ENCODE data around the gene DLG5.

DNA sequence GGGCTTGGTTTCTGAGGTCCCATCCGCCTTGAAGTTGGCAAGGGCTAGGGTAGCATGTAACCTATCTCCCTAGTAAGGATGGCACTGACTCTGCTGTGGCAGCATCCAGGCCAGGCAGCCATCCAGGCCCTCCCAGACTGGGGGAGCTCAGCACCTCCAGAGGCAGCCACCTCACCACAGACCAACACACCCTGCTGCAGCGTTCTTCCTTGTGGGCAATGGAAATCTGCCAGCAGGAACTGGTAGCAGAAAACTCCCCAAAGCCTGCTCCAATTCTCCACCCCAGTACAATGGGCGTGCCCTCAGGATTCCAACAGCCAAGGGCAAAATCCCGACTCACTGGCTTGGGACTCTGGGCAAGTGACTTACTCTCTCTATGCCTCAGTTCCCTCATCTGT is 27.5 kb downstream of the DLG5 start:
- no peak for TF ChIP-seq ZBTB21 (tag by site-specific recombination; IDR thresholded peaks at IDR 0.05)
- no peak for TF ChIP-seq ZNF768 (tag by site-specific recombination; IDR thresholded peaks at IDR 0.05)
- TF ChIP-seq, protein P1, sequence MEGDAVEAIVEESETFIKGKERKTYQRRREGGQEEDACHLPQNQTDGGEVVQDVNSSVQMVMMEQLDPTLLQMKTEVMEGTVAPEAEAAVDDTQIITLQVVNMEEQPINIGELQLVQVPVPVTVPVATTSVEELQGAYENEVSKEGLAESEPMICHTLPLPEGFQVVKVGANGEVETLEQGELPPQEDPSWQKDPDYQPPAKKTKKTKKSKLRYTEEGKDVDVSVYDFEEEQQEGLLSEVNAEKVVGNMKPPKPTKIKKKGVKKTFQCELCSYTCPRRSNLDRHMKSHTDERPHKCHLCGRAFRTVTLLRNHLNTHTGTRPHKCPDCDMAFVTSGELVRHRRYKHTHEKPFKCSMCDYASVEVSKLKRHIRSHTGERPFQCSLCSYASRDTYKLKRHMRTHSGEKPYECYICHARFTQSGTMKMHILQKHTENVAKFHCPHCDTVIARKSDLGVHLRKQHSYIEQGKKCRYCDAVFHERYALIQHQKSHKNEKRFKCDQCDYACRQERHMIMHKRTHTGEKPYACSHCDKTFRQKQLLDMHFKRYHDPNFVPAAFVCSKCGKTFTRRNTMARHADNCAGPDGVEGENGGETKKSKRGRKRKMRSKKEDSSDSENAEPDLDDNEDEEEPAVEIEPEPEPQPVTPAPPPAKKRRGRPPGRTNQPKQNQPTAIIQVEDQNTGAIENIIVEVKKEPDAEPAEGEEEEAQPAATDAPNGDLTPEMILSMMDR (tag by site-specific recombination; IDR thresholded peaks at IDR 0.05): no peak
- TF ChIP-seq, protein P2, sequence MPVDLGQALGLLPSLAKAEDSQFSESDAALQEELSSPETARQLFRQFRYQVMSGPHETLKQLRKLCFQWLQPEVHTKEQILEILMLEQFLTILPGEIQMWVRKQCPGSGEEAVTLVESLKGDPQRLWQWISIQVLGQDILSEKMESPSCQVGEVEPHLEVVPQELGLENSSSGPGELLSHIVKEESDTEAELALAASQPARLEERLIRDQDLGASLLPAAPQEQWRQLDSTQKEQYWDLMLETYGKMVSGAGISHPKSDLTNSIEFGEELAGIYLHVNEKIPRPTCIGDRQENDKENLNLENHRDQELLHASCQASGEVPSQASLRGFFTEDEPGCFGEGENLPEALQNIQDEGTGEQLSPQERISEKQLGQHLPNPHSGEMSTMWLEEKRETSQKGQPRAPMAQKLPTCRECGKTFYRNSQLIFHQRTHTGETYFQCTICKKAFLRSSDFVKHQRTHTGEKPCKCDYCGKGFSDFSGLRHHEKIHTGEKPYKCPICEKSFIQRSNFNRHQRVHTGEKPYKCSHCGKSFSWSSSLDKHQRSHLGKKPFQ (tag by site-specific recombination; IDR thresholded peaks at IDR 0.05): no peak
- TF ChIP-seq, protein P3, sequence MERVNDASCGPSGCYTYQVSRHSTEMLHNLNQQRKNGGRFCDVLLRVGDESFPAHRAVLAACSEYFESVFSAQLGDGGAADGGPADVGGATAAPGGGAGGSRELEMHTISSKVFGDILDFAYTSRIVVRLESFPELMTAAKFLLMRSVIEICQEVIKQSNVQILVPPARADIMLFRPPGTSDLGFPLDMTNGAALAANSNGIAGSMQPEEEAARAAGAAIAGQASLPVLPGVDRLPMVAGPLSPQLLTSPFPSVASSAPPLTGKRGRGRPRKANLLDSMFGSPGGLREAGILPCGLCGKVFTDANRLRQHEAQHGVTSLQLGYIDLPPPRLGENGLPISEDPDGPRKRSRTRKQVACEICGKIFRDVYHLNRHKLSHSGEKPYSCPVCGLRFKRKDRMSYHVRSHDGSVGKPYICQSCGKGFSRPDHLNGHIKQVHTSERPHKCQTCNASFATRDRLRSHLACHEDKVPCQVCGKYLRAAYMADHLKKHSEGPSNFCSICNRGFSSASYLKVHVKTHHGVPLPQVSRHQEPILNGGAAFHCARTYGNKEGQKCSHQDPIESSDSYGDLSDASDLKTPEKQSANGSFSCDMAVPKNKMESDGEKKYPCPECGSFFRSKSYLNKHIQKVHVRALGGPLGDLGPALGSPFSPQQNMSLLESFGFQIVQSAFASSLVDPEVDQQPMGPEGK (tag by site-specific recombination; IDR thresholded peaks at IDR 0.05): no peak
- TF ChIP-seq, protein P4, sequence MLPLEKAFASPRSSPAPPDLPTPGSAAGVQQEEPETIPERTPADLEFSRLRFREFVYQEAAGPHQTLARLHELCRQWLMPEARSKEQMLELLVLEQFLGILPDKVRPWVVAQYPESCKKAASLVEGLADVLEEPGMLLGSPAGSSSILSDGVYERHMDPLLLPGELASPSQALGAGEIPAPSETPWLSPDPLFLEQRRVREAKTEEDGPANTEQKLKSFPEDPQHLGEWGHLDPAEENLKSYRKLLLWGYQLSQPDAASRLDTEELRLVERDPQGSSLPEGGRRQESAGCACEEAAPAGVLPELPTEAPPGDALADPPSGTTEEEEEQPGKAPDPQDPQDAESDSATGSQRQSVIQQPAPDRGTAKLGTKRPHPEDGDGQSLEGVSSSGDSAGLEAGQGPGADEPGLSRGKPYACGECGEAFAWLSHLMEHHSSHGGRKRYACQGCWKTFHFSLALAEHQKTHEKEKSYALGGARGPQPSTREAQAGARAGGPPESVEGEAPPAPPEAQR (tag by site-specific recombination; IDR thresholded peaks at IDR 0.05): no peak
- TF ChIP-seq, protein P5, sequence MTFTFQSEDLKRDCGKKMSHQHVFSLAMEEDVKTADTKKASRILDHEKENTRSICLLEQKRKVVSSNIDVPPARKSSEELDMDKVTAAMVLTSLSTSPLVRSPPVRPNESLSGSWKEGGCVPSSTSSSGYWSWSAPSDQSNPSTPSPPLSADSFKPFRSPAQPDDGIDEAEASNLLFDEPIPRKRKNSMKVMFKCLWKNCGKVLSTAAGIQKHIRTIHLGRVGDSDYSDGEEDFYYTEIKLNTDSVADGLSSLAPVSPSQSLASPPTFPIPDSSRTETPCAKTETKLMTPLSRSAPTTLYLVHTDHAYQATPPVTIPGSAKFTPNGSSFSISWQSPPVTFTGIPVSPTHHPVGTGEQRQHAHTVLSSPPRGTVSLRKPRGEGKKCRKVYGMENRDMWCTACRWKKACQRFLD (tag by site-specific recombination; IDR thresholded peaks at IDR 0.05): no peak
- no peak for TF ChIP-seq ZNF10 (tag by site-specific recombination; IDR thresholded peaks at IDR 0.05)
- no peak for TF ChIP-seq ZNF433 (tag by site-specific recombination; IDR thresholded peaks at IDR 0.05; ENCODE audit: low read depth)
- no peak for TF ChIP-seq ZNF510 (tag by site-specific recombination; IDR thresholded peaks at IDR 0.05; ENCODE audit: insufficient replicate concordance)
- TF ChIP-seq, protein P6, sequence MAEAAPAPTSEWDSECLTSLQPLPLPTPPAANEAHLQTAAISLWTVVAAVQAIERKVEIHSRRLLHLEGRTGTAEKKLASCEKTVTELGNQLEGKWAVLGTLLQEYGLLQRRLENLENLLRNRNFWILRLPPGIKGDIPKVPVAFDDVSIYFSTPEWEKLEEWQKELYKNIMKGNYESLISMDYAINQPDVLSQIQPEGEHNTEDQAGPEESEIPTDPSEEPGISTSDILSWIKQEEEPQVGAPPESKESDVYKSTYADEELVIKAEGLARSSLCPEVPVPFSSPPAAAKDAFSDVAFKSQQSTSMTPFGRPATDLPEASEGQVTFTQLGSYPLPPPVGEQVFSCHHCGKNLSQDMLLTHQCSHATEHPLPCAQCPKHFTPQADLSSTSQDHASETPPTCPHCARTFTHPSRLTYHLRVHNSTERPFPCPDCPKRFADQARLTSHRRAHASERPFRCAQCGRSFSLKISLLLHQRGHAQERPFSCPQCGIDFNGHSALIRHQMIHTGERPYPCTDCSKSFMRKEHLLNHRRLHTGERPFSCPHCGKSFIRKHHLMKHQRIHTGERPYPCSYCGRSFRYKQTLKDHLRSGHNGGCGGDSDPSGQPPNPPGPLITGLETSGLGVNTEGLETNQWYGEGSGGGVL (tag by site-specific recombination; IDR thresholded peaks at IDR 0.05): no peak
- TF ChIP-seq, protein P7, sequence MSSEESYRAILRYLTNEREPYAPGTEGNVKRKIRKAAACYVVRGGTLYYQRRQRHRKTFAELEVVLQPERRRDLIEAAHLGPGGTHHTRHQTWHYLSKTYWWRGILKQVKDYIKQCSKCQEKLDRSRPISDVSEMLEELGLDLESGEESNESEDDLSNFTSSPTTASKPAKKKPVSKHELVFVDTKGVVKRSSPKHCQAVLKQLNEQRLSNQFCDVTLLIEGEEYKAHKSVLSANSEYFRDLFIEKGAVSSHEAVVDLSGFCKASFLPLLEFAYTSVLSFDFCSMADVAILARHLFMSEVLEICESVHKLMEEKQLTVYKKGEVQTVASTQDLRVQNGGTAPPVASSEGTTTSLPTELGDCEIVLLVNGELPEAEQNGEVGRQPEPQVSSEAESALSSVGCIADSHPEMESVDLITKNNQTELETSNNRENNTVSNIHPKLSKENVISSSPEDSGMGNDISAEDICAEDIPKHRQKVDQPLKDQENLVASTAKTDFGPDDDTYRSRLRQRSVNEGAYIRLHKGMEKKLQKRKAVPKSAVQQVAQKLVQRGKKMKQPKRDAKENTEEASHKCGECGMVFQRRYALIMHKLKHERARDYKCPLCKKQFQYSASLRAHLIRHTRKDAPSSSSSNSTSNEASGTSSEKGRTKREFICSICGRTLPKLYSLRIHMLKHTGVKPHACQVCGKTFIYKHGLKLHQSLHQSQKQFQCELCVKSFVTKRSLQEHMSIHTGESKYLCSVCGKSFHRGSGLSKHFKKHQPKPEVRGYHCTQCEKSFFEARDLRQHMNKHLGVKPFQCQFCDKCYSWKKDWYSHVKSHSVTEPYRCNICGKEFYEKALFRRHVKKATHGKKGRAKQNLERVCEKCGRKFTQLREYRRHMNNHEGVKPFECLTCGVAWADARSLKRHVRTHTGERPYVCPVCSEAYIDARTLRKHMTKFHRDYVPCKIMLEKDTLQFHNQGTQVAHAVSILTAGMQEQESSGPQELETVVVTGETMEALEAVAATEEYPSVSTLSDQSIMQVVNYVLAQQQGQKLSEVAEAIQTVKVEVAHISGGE (tag by site-specific recombination; conservative IDR thresholded peaks at IDR 0.05; ENCODE audit: low read depth): no peak

Data from HEK293 (cell line).